ENCODE measurements around the gene PRPF8.

PRPF8 gene

DNA sequence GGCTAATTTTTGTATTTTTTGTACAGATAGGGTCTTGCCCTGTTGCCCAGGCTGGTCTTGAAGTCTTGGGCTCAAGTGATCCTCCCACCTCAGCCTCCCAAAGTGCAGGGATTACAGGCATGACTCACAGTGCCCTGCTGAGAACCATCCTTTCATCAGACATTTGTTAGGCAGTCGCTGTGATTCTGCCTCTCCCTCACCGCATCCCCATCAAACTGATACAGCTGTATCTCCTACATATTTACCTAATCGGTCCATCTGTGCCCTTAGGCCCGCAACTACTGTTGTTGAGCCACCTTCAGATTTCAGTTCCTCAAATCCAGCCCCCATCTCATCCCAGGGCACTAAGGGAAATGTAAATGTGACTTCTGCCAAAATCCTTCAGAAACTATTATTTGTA lies 54.0 kb downstream of the PRPF8 start:
- no peak overlapping the region for H3K4me3 ChIP-seq (ENCODE audit: low read length)
- DNase-seq (ENCODE audit: low read depth) = no peak
- TF ChIP-seq CTCF (conservative IDR thresholded peaks at IDR 0.05; ENCODE audit: low read depth, low read length) = no peak

- DNase-seq (ENCODE audit: low read depth) = no peak
- peak; percentile 69 for TF ChIP-seq CTCF (conservative IDR thresholded peaks at IDR 0.05; ENCODE audit: low read depth, low read length)
- peak overlapping the region; percentile 72 for H3K4me3 ChIP-seq (ENCODE audit: low read length)
Measured at GRCh38 chr17:1629504-1630310, 55.0 kb downstream of the PRPF8 start.

- peak; percentile 23 for TF ChIP-seq CTCF (conservative IDR thresholded peaks at IDR 0.05; ENCODE audit: low read depth, low read length)
- DNase-seq (ENCODE audit: low read depth) = peak; percentile 69
- peak overlapping the region; percentile 72 for H3K4me3 ChIP-seq (ENCODE audit: low read length)
Measured at GRCh38 chr17:1628856-1629503, 55.7 kb downstream of the PRPF8 start.

DNA sequence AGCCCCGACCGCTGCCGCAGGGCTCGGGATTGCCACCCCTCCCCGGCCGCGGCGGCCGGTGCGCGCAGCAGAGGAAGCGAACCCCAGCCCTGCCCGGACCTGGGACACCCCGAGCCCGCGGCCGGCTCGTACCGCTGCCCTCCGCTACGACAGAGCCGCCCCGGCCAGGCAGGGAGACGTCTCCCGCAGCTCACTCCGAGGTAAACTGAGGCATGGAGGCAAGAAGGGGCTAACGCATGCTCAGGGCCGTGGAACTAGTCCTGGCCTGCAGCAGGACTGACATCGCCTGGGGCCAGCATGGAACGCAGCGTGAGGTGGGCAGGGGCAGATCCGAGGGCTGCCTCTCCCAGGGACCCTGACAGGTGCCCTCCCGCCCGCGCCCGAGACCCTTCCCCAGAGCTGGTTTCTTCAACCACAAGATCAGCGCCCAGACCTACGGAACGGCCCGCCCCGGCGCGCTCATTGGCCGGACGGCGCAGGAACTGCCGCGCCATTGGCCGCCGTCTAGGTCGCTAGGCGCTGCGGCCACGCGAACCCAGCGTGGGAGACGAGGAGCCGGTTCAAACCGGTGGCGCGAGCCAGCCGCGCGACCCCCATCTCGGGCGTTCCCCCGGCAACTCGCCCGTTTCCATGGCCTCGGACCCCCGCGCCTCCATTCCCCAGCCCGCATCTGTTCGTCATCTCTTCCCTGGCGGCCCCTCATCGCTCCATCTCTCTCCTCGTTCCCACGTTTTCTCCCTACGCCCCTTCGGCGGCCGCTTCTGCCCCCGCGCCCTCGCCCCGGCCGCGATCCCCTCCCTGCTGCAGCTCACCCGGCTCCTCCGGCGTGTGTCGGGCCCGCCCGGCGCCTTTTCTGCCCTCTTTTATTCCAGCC lies 56.4 kb downstream of the PRPF8 start, which contains the start of gene SLC43A2:
TSS of gene SLC43A2 (minus strand) at position 853 of the 874 bp plus-strand sequence. CDS start 960 bp downstream, outside the sequence.
- TF ChIP-seq CTCF (conservative IDR thresholded peaks at IDR 0.05; ENCODE audit: low read depth, low read length) = no peak
- no peak for DNase-seq (ENCODE audit: low read depth)
- H3K4me3 ChIP-seq (ENCODE audit: low read length) = peak within 1 kb of the TSS; percentile 72

DNA sequence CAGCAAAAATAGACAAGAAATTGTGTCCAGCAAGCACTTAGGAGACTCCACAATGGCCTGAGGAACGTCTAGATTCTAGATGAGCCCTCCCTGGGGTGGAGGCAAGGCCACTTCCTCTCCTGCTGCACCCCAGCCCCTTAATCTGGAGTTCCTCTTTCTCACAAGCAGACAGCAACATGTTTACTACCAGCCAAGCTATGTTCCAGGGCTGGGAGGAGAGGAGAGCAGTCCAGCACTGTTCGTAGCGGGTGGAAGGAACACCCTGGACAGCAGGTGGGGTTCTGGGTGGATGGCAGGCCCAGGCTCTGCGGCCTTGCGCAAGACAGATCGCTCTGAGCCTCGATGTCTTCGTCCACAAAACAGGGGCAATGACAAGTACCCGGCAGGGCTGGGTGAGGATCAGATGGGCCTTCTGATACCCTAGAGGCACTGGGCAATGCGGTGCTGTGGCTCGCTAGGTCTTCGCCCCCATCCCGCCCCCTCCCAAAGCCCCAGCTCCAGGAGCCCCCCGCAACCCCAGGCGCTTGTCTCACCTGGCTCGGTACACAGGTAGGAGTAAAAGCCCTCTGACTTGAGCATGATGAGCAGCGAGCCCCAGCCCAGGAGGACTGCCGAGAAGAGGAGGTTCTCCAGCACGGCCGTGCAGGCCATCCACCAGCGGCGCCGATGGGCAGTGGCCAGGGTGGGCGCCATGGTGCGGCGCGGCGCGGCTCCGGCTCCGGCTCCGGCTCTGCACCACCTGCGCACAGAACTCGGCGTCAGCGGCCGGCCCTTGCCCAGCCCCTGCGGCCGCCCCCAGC lies 57.3 kb downstream of the PRPF8 start:
- TF ChIP-seq CTCF (conservative IDR thresholded peaks at IDR 0.05; ENCODE audit: low read depth, low read length) = no peak
- H3K4me3 ChIP-seq (ENCODE audit: low read length) = peak overlapping the region; percentile 34
- DNase-seq (ENCODE audit: low read depth) = no peak

- no peak overlapping the region for H3K4me3 ChIP-seq (ENCODE audit: low read length)
- no peak for TF ChIP-seq CTCF (conservative IDR thresholded peaks at IDR 0.05; ENCODE audit: low read depth, low read length)
- no peak for DNase-seq (ENCODE audit: low read depth)
Measured at GRCh38 chr17:1626333-1626732, 58.3 kb downstream of the PRPF8 start.

All from retinal pigment epithelial cell (primary cell).